Measurements from ENCODE around the gene SPRTN. TPM values are rescaled to one million over a fixed set of nuclear protein-coding genes. Genes with fewer than 3 reads are reported as not detected.

SPRTN gene
- total and polyA plus RNA-seq, 2 donors: 8.4 to 14.0 TPM

DNA sequence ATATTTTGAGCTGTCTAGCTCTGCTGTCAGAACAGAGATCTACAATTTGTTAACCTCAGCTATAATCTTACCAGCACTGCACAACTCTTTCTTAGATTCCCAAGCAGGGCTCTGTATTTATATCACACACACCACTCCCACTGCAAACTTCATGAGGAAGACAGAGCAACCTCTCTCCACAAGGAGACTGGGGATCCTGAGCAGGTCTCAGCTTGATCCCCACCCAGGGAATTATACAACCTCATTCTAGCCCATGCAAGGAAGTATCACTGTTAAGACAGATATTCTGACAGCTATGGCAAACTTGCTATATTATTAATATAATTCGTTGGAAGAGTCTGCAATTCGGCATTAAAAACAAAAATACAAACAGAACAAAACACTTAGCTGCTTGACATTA lies 43.6 kb downstream of the SPRTN start:
- DNase-seq (ENCODE audit: low read depth in 6 of 9, low spot score in 9 of 9): no peak
- H3K9me3 ChIP-seq (ENCODE audit: control insufficient read depth in 2 of 2, insufficient read depth in 1 of 2, low read length in 1 of 2): no peaks in the 10 kb centered on the region
- whole genome bisulfite sequencing: 96% methylated on average over 2 of the region's 2 CpGs
- no peaks in the 10 kb centered on the region for H3K27me3 ChIP-seq (ENCODE audit: control insufficient read depth in 2 of 2, insufficient read depth in 1 of 2, low read length in 1 of 2)
- H3K27ac ChIP-seq (ENCODE audit: low read depth in 1 of 2, low read length in 1 of 2): no peak overlapping the region
- H3K4me3 ChIP-seq (ENCODE audit: low read length in 2 of 2): no peak overlapping the region
- H3K4me1 ChIP-seq (ENCODE audit: control insufficient read depth in 2 of 2, insufficient read depth in 2 of 2, low read length in 2 of 2): no peaks in the 10 kb centered on the region
- H3K36me3 ChIP-seq (ENCODE audit: control insufficient read depth in 2 of 2, insufficient read depth in 2 of 2, low read length in 1 of 2): no peaks in the 10 kb centered on the region

DNA sequence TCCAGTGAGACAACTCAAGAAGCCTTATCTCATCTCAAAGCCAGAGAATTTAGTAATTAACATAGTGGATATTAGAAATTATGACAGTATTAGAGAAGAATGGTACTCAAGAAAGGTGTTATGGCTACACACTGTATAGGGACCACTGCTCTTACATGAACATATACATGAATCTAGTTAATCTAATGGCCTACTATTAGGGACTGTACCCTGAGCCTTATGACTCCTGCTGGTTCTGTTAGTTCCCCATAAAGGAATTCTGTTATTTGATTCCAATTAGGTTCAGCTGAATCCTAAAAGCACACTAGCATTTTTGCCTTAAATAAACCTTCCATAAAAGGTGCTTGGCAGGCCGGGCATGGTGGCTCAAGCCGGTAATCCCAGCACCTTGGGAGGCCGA lies 44.3 kb downstream of the SPRTN start:
- no peaks in the 10 kb centered on the region for H3K27me3 ChIP-seq (ENCODE audit: control insufficient read depth in 2 of 2, insufficient read depth in 1 of 2, low read length in 1 of 2)
- no peaks in the 10 kb centered on the region for H3K4me1 ChIP-seq (ENCODE audit: control insufficient read depth in 2 of 2, insufficient read depth in 2 of 2, low read length in 2 of 2)
- H3K9me3 ChIP-seq (ENCODE audit: control insufficient read depth in 2 of 2, insufficient read depth in 1 of 2, low read length in 1 of 2): no peaks in the 10 kb centered on the region
- H3K27ac ChIP-seq (ENCODE audit: low read depth in 1 of 2, low read length in 1 of 2): no peak overlapping the region
- DNase-seq (ENCODE audit: low read depth in 6 of 9, low spot score in 9 of 9): no peak
- 99% methylated on average over 3 of the region's 3 CpGs for WGBS
- H3K4me3 ChIP-seq (ENCODE audit: low read length in 2 of 2): no peak overlapping the region
- H3K36me3 ChIP-seq (ENCODE audit: control insufficient read depth in 2 of 2, insufficient read depth in 2 of 2, low read length in 1 of 2): no peaks in the 10 kb centered on the region

DNA sequence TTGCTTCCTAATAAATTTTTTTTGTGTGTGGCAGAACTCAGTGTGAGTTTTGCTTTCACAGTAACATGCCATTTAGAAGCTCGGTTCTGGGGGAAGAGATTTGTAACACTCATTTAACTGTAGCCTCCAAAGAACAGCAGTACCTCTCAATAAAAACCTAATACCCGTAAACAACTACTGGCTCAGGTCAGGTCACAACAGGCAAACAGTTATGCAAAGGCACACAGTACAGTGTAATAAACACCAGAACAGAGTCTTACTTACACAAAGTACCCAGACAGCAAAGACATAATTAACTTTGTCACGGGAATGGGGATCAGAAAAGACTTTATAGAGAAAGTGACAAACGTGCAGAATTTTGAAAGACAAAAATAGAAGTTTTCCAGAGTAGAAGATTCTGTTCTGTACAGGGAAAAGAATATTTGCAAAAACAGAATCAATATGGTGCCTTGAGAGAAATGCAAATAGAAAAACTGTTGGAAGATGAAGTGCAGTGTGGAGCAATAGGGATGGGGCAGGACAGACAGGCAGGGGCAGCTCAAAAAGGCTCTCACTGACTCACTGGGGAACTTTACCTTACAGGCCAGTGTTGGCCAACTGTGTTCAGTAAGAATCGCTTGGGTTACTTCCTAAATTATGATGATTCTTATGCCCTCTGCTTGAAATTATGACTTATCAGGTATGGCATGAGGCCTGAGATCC lies 45.2 kb downstream of the SPRTN start:
- no peaks in the 10 kb centered on the region for H3K4me1 ChIP-seq (ENCODE audit: control insufficient read depth in 2 of 2, insufficient read depth in 2 of 2, low read length in 2 of 2)
- DNase-seq (ENCODE audit: low read depth in 6 of 9, low spot score in 9 of 9): no peak
- no peak overlapping the region for H3K27ac ChIP-seq (ENCODE audit: low read depth in 1 of 2, low read length in 1 of 2)
- no peaks in the 10 kb centered on the region for H3K9me3 ChIP-seq (ENCODE audit: control insufficient read depth in 2 of 2, insufficient read depth in 1 of 2, low read length in 1 of 2)
- H3K4me3 ChIP-seq (ENCODE audit: low read length in 2 of 2): no peak overlapping the region
- H3K36me3 ChIP-seq (ENCODE audit: control insufficient read depth in 2 of 2, insufficient read depth in 2 of 2, low read length in 1 of 2): no peaks in the 10 kb centered on the region
- no peaks in the 10 kb centered on the region for H3K27me3 ChIP-seq (ENCODE audit: control insufficient read depth in 2 of 2, insufficient read depth in 1 of 2, low read length in 1 of 2)
- WGBS: 93% methylated on average over 5 of the region's 5 CpGs

DNA sequence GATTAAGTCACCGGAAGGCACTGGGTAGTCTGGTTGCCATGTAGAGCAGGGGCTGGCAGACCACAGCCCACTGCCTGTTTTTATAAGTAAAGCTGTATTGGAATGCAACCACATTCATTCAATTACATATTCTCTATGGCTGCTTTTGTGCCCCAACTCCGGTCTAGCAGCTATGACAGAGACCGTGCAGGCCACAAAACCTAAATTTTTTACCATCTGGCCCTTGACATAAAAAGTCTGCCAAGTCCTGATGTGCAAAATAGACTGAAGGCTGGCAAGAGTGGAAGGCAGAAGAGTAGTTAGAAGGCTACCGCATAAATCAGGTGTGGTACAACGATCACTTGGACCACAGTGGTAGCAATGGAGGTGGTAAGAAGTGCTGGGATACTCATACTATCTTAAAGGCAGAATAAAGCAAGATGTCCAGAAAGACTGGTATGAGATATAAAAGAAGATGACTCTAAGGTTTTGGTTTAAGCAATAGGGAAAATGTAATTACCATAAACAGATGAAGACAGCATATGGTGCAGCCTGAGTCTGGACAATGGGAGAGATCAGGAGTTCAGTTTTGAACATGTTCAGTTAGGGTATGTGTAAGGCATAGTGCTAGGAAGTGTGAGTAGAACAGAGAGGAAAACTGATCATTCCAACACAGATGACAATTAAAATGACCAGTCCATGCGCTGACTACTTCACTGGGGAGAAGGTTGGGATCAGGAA lies 46.8 kb downstream of the SPRTN start:
- Histone ChIP-seq H3K9me3 (ENCODE audit: control insufficient read depth in 2 of 2, insufficient read depth in 1 of 2, low read length in 1 of 2) (no peaks in the 10 kb centered on the region), H3K27me3 (ENCODE audit: control insufficient read depth in 2 of 2, insufficient read depth in 1 of 2, low read length in 1 of 2) (no peaks in the 10 kb centered on the region), H3K4me3 (ENCODE audit: low read length in 2 of 2) (no peak overlapping the region), H3K4me1 (ENCODE audit: control insufficient read depth in 2 of 2, insufficient read depth in 2 of 2, low read length in 2 of 2) (no peaks in the 10 kb centered on the region), H3K36me3 (ENCODE audit: control insufficient read depth in 2 of 2, insufficient read depth in 2 of 2, low read length in 1 of 2) (no peaks in the 10 kb centered on the region), H3K27ac (ENCODE audit: low read depth in 1 of 2, low read length in 1 of 2) (no peak overlapping the region)
- DNase-seq (ENCODE audit: low read depth in 6 of 9, low spot score in 9 of 9): no peak
- 95% methylated on average over 6 of the region's 6 CpGs for WGBS

DNA sequence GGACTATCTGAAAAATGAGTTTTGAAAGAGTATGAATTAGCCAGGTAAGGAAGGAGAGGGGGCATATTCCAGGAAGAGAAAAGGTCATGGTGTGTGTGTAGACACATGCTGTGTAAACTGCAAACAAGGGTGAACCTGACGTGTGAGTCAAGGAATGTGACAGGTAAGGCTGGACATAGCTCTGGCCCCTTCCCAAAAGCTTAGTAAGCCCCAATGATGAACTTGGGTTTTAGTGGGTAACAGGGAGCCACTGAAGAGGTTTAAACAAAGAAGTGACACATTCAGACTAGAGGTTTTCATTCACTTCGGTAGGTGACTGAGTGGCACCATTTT lies 47.3 kb downstream of the SPRTN start:
- Histone ChIP-seq H3K27ac (ENCODE audit: low read depth in 1 of 2, low read length in 1 of 2) (no peak overlapping the region), H3K4me1 (ENCODE audit: control insufficient read depth in 2 of 2, insufficient read depth in 2 of 2, low read length in 2 of 2) (no peaks in the 10 kb centered on the region), H3K27me3 (ENCODE audit: control insufficient read depth in 2 of 2, insufficient read depth in 1 of 2, low read length in 1 of 2) (no peaks in the 10 kb centered on the region), H3K4me3 (ENCODE audit: low read length in 2 of 2) (no peak overlapping the region), H3K36me3 (ENCODE audit: control insufficient read depth in 2 of 2, insufficient read depth in 2 of 2, low read length in 1 of 2) (no peaks in the 10 kb centered on the region), H3K9me3 (ENCODE audit: control insufficient read depth in 2 of 2, insufficient read depth in 1 of 2, low read length in 1 of 2) (no peaks in the 10 kb centered on the region)
- DNase-seq (ENCODE audit: low read depth in 6 of 9, low spot score in 9 of 9): no peak
- 98% methylated on average over 2 of the region's 2 CpGs for WGBS

DNA sequence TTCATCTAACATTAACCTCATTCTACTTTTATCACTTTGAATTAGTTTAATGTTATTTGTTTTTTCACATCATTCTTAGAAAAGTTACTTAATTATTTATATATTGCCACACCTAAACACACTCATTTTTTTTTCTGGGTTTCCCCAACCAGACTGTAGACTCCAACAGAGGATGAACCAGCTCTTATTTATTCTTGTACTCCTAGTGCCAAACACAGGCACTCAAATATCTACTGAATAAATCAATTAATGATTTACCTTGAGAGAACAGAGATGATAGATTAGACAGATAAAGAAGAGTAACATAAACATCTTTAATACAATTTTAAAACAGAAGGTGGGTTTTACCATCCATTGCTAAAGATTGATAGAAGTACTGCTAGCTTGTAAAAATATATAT lies 48.4 kb downstream of the SPRTN start:
- H3K9me3 ChIP-seq (ENCODE audit: control insufficient read depth in 2 of 2, insufficient read depth in 1 of 2, low read length in 1 of 2): no peaks in the 10 kb centered on the region
- no peaks in the 10 kb centered on the region for H3K36me3 ChIP-seq (ENCODE audit: control insufficient read depth in 2 of 2, insufficient read depth in 2 of 2, low read length in 1 of 2)
- H3K27me3 ChIP-seq (ENCODE audit: control insufficient read depth in 2 of 2, insufficient read depth in 1 of 2, low read length in 1 of 2): no peaks in the 10 kb centered on the region
- H3K4me1 ChIP-seq (ENCODE audit: control insufficient read depth in 2 of 2, insufficient read depth in 2 of 2, low read length in 2 of 2): no peaks in the 10 kb centered on the region
- no peak overlapping the region for H3K4me3 ChIP-seq (ENCODE audit: low read length in 2 of 2)
- no peak overlapping the region for H3K27ac ChIP-seq (ENCODE audit: low read depth in 1 of 2, low read length in 1 of 2)
- no peak for DNase-seq (ENCODE audit: low read depth in 6 of 9, low spot score in 9 of 9)

DNA sequence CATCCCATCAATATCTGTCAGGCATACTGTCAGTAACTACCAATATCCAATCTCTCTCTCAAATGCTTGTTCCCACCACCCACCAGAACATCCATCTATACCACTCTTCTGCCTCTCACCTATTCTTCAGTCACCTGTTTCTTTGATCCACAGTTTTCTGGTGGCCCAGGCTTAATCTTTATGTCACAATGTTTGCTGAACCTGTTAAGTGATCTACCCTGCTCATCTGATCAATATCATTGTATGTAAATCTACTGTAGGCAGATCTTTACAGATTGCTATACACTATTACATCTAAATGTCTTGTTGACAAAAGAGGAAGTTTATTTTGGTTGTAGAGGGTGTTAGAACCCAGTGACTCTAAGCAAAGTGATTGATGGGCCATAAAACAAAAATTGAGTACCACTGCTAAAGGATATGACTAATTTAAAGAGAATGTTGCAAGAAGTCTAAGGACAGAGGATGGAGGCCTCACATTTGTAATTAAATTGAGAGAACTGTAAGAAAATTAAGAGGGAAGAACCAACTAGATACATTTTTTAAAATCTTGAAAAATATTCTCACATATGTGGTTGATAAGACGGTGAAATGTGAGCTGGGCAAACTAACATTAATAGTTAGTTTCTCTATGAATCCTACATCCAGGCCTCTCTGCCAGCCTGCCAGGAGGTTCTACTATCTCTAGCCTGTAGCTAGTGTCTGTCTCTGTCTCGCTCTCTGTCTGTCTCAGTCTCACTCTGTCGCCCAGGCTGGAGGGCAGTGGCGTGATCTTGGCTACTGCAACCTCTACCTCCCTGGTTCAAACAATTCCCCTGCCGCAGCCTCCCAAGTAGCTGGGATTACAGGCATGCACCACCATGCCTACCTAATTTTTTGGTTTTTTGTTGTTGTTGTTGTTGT lies 49.9 kb downstream of the SPRTN start:
- 91% methylated on average over 5 of the region's 5 CpGs for WGBS
- DNase-seq (ENCODE audit: low read depth in 6 of 9, low spot score in 9 of 9): no peak
- H3K4me3 ChIP-seq (ENCODE audit: low read length in 2 of 2): no peak overlapping the region
- H3K4me1 ChIP-seq (ENCODE audit: control insufficient read depth in 2 of 2, insufficient read depth in 2 of 2, low read length in 2 of 2): no peaks in the 10 kb centered on the region
- no peaks in the 10 kb centered on the region for H3K27me3 ChIP-seq (ENCODE audit: control insufficient read depth in 2 of 2, insufficient read depth in 1 of 2, low read length in 1 of 2)
- H3K9me3 ChIP-seq (ENCODE audit: control insufficient read depth in 2 of 2, insufficient read depth in 1 of 2, low read length in 1 of 2): no peaks in the 10 kb centered on the region
- no peaks in the 10 kb centered on the region for H3K36me3 ChIP-seq (ENCODE audit: control insufficient read depth in 2 of 2, insufficient read depth in 2 of 2, low read length in 1 of 2)
- no peak overlapping the region for H3K27ac ChIP-seq (ENCODE audit: low read depth in 1 of 2, low read length in 1 of 2)

DNA sequence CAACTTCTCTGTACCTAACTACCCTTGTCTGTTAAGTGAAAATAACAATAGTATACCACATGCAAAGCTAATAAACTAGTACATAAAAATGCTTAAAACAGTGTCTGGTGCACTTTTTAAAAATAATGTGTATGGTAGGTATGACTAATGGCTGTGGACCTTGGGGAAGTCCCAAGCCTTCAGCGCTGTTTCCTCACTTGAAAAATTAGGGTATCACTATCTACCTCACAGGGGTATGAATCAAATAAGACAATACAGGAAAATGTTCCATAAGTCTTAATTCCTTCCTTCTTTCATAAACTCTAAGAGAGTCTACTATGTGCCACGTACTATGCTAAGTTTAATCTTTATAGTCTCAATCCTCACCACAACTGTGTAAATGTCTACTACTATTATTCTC lies 52.0 kb downstream of the SPRTN start:
- Histone ChIP-seq H3K27ac (ENCODE audit: low read depth in 1 of 2, low read length in 1 of 2) (no peak overlapping the region), H3K9me3 (ENCODE audit: control insufficient read depth in 2 of 2, insufficient read depth in 1 of 2, low read length in 1 of 2) (no peaks in the 10 kb centered on the region), H3K36me3 (ENCODE audit: control insufficient read depth in 2 of 2, insufficient read depth in 2 of 2, low read length in 1 of 2) (no peaks in the 10 kb centered on the region), H3K27me3 (ENCODE audit: control insufficient read depth in 2 of 2, insufficient read depth in 1 of 2, low read length in 1 of 2) (no peaks in the 10 kb centered on the region), H3K4me3 (ENCODE audit: low read length in 2 of 2) (no peak overlapping the region), H3K4me1 (ENCODE audit: control insufficient read depth in 2 of 2, insufficient read depth in 2 of 2, low read length in 2 of 2) (no peaks in the 10 kb centered on the region)
- 74% methylated on average over 2 of the region's 2 CpGs for WGBS
- no peak for DNase-seq (ENCODE audit: low read depth in 6 of 9, low spot score in 9 of 9)
